Dermis microvascular lymphatic vessel endothelial cell (primary cell): ENCODE measurements around the gene CRELD2. TPM values are rescaled to one million over a fixed set of nuclear protein-coding genes. Genes with fewer than 3 reads are reported as not detected.
"Not testable (repeated sequence)": the region's sequence is repeated elsewhere in the genome, so short reads cannot be mapped to it uniquely, and the experiment has no call there.

Source experiments
- DNase-seq, 2 donors: peaks; one replicate each; pipeline versions ENCODE4 v3.0.0 to v3.0.0-alpha.2; 2010; ENCODE audit warnings: low read depth in 2 of 2
- total RNA-seq: library from RNA; depleted of rRNA; stranded (reverse); fragments of >200 nt; gene quantifications from 2 replicates; pipeline ENCODE4 v1.2.1, GENCODE V29; 2014

CRELD2 gene
- total RNA-seq, 1 donor from 2014 or later: 47.5 TPM

GRCh38 chr22:49945042-49945794, 26.8 kb downstream of the CRELD2 start:
- not testable (repeated sequence) for DNase-seq

GRCh38 chr22:49946612-49947295, 28.3 kb downstream of the CRELD2 start:
- no peak for DNase-seq

GRCh38 chr22:49947296-49947622, 28.8 kb downstream of the CRELD2 start:
- DNase-seq: no peak

GRCh38 chr22:49948116-49948957, 29.9 kb downstream of the CRELD2 start:
- no peak for DNase-seq

GRCh38 chr22:49948958-49949913, 30.8 kb downstream of the CRELD2 start:
- no peak for DNase-seq

- no peak for DNase-seq
Observed at GRCh38 chr22:49949914-49950292, 31.5 kb downstream of the CRELD2 start.

GRCh38 chr22:49950396-49950994, 32.1 kb downstream of the CRELD2 start:
- DNase-seq: no peak

GRCh38 chr22:49951000-49951677, 32.7 kb downstream of the CRELD2 start:
- no peak for DNase-seq

- DNase-seq: no peak
Observed at GRCh38 chr22:49951678-49951985, 33.2 kb downstream of the CRELD2 start.

- DNase-seq: no peak
Observed at GRCh38 chr22:49951986-49952896, 33.8 kb downstream of the CRELD2 start.

- DNase-seq: no peak
Observed at GRCh38 chr22:49953027-49953679, 34.7 kb downstream of the CRELD2 start.

DNA sequence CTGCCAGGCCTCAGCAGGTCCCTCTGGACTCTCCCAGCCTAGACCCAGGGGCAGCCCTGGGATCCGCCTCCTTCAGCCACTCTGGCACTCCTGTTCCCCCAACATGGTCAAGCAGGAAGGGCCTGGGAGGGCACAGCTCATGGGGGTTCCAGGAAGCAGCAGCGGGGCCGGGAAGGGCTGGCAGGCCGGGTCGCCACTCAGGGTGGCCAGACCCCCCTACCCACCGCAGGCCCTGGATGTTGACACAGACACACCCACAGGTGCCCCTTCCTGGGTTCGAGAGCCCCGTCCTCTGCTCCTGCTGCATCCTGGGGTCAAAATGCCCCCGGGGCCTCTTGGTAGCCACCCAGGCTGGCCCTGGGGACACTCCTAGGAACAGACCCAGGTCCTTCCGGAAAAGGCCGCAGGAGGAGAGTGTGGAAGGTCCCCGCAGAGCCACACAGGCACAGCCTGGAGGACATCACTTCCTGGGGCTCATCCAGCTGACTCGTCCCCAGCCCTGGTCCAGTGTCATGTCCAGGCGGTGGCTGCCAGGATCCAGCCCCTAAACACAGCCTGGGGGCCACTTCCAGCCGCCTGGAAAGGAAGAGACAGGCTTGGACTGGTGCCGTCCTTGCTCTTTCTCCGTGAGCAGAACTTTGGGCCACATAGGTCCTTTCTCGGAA, 35.4 kb downstream of the CRELD2 start:
- no peak for DNase-seq

DNA sequence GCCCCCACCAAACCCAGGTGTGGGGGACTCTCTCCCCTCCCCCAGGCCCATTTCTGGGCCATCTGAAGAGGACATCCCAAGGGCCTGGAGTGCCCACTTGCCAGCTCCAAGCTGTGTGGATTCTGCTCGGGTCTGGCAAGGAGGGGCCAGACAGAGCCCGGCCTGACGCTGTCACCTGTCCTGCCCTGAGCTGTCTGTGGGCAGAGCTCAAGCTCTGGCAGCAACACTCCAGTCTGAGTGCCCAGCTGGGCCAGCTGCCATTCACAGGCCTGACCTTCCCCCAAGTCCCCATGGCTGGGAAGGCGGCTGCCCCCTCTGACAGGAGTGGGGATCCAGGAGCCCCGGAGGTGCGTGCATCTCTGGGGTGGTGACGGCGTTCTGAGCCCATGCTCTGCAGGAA, 35.9 kb downstream of the CRELD2 start:
- no peak for DNase-seq

- DNase-seq: no peak
Observed at GRCh38 chr22:49954991-49955580, 36.7 kb downstream of the CRELD2 start.

DNA sequence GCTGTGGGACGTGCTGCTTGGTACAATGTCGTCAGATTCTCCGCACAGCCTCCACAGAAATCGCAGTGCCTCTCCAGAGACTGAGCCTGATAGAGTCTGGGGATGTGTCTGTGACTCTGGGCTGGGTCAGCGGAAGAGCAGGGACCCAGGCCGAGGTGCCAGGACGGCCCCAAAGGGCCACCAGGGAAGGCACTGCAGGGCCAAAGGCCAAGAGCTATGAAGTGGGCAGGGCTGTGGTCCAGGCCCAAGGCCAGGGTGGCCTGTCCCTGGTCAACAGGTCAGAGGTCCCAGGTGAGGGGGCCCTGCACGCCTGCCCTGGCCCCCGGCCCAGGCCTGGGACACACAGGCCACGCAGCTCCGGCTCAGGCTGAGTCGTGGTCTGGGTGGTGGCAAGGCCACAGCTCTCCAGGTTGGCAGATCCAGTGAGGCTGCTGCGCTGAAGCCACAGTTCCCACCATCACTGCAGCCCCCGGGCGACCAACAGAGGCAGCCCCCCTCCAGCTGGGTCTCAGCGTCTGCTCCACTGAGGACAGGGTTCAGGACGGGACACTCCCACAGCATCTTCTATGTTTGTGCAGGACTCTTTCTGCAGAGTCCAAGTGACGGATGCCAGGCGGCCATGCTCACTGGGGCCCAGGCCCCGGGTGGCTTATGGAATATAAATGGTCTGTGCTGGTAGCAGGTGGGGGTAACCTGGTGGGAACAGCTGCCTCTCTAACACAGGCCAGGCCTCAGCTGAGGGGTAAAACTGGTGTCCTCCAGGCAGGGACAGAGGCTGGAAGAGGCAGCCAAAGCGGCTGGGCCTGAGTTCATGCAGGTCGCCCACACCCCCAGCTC, 37.4 kb downstream of the CRELD2 start:
- DNase-seq: no peak

- no peak for DNase-seq
Observed at GRCh38 chr22:49956418-49956770, 38.0 kb downstream of the CRELD2 start.
